ENCODE results near the gene IQSEC1. TPM values are rescaled to one million over a fixed set of nuclear protein-coding genes. Genes with fewer than 3 reads are reported as not detected.

Gene IQSEC1
- total RNA-seq, 1 experiment from 2014 or later: 28.1 TPM

DNA sequence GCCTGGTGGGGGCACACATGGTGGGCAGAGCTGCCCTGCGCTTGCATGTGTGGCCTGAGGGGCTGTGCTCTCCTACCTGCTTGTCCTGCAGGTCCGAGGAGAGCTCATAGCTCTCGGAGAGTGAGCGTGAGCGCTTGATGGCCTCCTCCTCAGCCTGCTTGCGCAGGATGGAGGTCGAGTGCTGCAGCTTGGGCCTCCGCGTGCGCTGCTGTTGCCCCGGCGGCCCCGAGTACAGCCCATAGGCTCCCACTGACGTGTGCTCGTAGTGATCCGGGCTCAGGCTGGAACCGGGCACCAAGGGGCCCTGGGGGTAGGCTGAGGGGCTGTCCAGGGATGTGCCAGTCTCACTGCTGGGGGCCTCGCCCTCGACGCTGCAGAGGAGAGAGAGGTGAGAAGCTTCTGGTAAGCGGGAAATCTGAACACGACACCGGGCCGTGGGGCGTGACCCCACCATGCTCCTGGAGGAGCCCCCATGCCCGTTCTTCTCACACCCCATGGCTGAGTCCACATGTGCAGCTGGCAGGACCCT, 131.7 kb downstream of the IQSEC1 start:
- H2AFZ ChIP-seq (ENCODE audit: low read depth, low read length, poor library complexity, severe bottlenecking): no peak overlapping the region
- no peaks in the 10 kb centered on the region; a peak in 1 of 4 replicates for H3K36me3 ChIP-seq (ENCODE audit: control insufficient read depth in 1 of 2, insufficient read depth in 2 of 2, low read length in 2 of 2)
- intact Hi-C loops (cut with micrococcal nuclease): no loop called here
- H3K79me2 ChIP-seq (ENCODE audit: insufficient read depth, low read length): no peaks in the 10 kb centered on the region
- TF ChIP-seq SP1 (IDR thresholded peaks at IDR 0.05; ENCODE audit: low read depth) (no peak), EGR1 (IDR thresholded peaks at IDR 0.05; ENCODE audit: low read depth) (no peak), MAX (IDR thresholded peaks at IDR 0.05) (no peak), JUND (IDR thresholded peaks at IDR 0.05) (no peak), CBX3 (IDR thresholded peaks at IDR 0.05; ENCODE audit: low read depth) (no peak), EZH2phosphoT487 (IDR thresholded peaks at IDR 0.05; ENCODE audit: borderline replicate concordance) (no peak), SRF (IDR thresholded peaks at IDR 0.05; ENCODE audit: low read depth) (no peak), YY1 (IDR thresholded peaks at IDR 0.05; ENCODE audit: extremely low read depth, insufficient replicate concordance, low read depth, low read length) (no peak), REST (IDR thresholded peaks at IDR 0.05; ENCODE audit: low read depth) (no peak), POLR2A (IDR thresholded peaks at IDR 0.05; ENCODE audit: borderline replicate concordance, extremely low read depth, insufficient read depth, insufficient read length) (no peak), TCF7L2 (IDR thresholded peaks at IDR 0.05; ENCODE audit: borderline replicate concordance, extremely low read depth, insufficient read depth, insufficient read length) (no peak), ATF3 (IDR thresholded peaks at IDR 0.05) (no peak), POLR2AphosphoS5 (IDR thresholded peaks at IDR 0.05; ENCODE audit: low read depth, low read length) (no peak)
- TF ChIP-seq, protein P1, sequence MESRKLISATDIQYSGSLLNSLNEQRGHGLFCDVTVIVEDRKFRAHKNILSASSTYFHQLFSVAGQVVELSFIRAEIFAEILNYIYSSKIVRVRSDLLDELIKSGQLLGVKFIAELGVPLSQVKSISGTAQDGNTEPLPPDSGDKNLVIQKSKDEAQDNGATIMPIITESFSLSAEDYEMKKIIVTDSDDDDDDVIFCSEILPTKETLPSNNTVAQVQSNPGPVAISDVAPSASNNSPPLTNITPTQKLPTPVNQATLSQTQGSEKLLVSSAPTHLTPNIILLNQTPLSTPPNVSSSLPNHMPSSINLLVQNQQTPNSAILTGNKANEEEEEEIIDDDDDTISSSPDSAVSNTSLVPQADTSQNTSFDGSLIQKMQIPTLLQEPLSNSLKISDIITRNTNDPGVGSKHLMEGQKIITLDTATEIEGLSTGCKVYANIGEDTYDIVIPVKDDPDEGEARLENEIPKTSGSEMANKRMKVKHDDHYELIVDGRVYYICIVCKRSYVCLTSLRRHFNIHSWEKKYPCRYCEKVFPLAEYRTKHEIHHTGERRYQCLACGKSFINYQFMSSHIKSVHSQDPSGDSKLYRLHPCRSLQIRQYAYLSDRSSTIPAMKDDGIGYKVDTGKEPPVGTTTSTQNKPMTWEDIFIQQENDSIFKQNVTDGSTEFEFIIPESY (IDR thresholded peaks at IDR 0.05; ENCODE audit: extremely low read depth, insufficient replicate concordance, low read length): no peak
- H3K27ac ChIP-seq (ENCODE audit: low read depth, low read length): no peak overlapping the region
- H3K9me2 ChIP-seq (ENCODE audit: insufficient read depth): no peaks in the 10 kb centered on the region
- H3K4me3 ChIP-seq (replicated peaks in 1 of 2; ENCODE audit: low read depth in 1 of 2, low read length in 2 of 2): no peak overlapping the region
- no peaks in the 10 kb centered on the region for H3K9me3 ChIP-seq (ENCODE audit: control insufficient read depth in 1 of 2, insufficient read depth in 1 of 2, low read depth in 1 of 2, low read length in 2 of 2)
- POLR2A ChIA-PET: no interaction called here
- H3K9ac ChIP-seq (ENCODE audit: low read length): no peak overlapping the region
- no peak overlapping the region for H3K4me2 ChIP-seq (ENCODE audit: low read length)
- DNase-seq (ENCODE audit: low read depth, low spot score) (no peak), ATAC-seq (no peak)
- H3K4me1 ChIP-seq (ENCODE audit: control insufficient read depth in 1 of 2, insufficient read depth in 2 of 2, low read length in 2 of 2): no peaks in the 10 kb centered on the region
- RAD21 ChIA-PET (ENCODE audit: low non-redundant PET in 1 of 2, low total read pairs in 2 of 2, uncharacterized antibody in 2 of 2, unreplicated experiment in 2 of 2): no interaction called here
- CTCF ChIA-PET: no interaction called here
- no peaks in the 10 kb centered on the region for H3K27me3 ChIP-seq (ENCODE audit: insufficient read depth, low read length)
- H4K20me1 ChIP-seq (ENCODE audit: insufficient read depth): no peaks in the 10 kb centered on the region
- no TSS peak for BruUV-seq (replicated peaks)
